Measurements from ENCODE around the gene QPCTL. TPM values are rescaled to one million over a fixed set of nuclear protein-coding genes. Genes with fewer than 3 reads are reported as not detected.
"Not testable (repeated sequence)": the region's sequence is repeated elsewhere in the genome, so short reads cannot be mapped to it uniquely, and the experiment has no call there.

The QPCTL gene
- total RNA-seq, 1 donor from 2014 or later = 11.5 TPM

DNA sequence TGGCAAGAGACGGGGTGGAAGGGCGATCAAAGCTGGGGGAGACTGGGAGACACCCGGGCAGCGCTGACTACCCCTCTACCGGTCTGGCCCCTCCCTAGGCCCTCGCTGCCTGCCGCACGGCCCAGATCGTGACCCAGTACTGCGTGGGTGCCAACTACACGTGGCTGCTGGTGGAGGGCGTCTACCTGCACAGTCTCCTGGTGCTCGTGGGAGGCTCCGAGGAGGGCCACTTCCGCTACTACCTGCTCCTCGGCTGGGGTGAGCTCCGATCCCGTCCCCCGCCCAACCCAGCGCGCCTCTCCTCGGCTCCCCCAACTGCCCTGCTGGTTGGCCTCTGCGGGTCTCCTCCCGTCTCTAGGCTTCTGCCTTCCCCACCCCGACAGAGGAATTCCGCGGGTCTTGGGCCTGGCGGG, 15.6 kb upstream of the QPCTL start:
- no peak for DNase-seq (ENCODE audit: low spot score)

DNA sequence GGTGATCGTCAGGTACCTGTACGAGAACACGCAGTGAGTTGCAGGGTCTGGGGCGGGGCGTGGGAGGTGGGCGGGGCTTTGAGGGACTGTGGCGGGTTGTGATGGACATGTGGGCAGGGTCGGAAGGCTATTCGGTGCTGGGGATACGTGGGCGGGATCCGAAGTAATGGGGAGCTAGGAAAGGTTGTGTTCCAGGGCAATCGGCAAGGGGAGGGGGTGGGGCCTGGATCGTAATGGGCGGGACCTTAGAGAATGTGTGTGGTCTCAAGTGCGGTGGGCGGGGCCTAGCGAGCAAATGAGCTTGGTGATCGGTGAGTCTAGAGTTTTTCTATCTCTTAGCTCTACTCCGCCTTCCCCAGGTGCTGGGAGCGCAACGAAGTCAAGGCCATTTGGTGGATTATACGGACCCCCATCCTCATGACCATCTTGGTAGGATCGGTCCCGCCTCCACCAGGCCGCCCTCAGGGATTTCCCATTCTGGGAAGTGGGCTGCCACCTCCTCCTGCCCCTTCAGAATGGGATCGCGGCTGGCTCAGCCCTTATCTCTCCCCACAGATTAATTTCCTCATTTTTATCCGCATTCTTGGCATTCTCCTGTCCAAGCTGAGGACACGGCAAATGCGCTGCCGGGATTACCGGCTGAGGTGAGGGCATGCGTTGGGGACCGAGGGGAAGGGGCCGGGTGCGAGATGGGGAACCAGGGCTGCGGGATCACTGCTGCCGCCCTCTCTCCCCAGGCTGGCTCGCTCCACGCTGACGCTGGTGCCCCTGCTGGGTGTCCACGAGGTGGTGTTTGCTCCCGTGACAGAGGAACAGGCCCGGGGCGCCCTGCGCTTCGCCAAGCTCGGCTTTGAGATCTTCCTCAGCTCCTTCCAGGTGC, 14.9 kb upstream of the QPCTL start:
- peak; percentile 89 for DNase-seq (ENCODE audit: low spot score)

DNA sequence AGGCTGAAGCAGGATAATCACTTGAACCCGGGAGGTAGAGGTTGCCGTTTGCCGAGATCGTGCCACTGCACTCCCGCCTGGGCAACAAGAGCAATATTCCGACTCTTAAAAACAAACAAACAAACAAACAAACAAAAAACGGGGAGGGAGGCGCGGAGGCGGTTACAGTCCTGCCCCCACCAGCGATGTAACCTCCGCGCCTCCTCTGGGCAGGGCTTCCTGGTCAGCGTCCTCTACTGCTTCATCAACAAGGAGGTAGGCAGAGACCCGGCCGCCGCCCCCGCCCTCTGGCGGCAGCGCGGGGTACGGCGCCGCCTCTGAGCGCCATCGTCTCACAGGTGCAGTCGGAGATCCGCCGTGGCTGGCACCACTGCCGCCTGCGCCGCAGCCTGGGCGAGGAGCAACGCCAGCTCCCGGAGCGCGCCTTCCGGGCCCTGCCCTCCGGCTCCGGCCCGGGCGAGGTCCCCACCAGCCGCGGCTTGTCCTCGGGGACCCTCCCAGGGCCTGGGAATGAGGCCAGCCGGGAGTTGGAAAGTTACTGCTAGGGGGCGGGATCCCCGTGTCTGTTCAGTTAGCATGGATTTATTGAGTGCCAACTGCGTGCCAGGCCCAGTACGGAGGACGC, 11.0 kb upstream of the QPCTL start:
- DNase-seq (ENCODE audit: low spot score) = peak; percentile 90

DNA sequence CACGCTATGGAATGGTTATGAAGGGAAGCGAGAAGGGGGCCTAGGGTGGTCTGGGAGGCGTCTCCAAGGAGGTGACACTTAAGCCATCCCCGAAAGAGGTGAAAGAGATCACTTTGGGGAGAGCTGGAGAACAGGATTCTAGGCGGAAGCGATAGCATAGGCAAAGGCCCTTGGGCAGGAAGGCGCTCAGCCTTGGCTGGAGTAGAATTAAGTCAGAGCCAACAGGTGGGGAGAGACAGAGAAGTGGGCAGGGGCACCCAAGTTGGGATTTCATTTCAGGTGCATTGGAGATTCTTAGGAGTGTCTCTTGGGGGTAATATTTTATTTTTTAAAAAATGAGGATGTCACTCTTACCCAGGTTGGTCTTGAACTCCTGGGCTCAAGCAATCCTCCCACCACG, 10.3 kb upstream of the QPCTL start:
- DNase-seq (ENCODE audit: low spot score) = no peak

DNA sequence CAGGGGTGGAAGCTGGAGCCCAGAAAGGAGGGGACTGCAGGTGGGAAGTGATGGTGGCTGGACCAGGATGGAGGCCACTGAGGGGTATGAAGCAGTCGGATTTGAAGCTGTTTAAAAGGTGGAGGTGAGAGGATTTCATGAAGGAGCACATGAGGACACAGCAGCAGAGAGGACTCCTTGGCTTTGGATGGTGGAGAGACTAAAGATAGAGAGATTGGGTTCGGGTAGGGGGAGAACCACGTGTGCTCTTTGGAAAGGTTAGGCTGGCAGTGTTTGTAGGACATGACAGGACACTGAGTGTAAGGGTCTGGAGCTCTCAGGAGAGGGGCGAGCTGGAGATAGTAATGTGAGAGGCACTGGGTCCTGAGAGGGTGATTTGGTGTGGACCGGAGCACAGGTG, 9.6 kb upstream of the QPCTL start:
- DNase-seq (ENCODE audit: low spot score) = no peak

DNA sequence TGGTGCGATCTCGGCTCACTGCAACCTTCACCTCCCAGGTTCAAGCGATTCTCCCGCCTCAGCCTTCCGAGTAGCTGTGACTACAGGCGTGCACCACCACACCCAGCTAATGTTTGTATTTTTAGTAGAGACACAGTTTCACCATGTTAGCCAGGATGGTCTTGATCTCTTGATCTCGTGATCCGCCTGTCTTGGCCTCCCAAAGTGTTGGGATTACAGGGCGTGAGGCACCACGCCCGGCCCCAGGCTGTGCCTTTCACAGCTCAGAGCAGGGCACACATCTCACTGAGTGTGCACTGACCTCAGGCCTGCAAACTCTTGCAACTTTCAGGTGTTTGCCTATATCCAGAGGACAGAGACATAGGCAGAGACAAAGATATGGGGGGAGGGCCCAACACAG, 7.4 kb upstream of the QPCTL start:
- DNase-seq (ENCODE audit: low spot score) = not testable (repeated sequence)

DNA sequence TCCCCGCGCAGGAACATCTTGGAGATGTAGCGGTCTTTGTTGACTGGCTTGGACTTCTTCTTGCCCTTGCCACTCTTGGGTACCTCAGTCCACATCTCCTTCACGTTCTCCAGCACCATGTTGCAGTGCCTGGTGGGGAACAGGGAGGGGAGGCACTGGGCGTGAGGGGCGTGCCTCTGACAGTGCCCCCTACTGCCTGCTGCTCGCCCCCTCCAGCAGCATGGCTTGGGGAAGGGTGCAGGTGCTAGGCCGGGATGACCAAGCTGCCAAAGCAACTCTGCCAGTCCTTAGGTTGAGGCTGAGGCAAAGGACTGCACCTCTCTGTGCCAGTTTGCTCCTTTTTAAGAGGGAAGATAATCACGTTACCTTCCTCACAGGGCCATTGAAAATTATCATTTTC, 4.9 kb upstream of the QPCTL start:
- DNase-seq (ENCODE audit: low spot score) = no peak

DNA sequence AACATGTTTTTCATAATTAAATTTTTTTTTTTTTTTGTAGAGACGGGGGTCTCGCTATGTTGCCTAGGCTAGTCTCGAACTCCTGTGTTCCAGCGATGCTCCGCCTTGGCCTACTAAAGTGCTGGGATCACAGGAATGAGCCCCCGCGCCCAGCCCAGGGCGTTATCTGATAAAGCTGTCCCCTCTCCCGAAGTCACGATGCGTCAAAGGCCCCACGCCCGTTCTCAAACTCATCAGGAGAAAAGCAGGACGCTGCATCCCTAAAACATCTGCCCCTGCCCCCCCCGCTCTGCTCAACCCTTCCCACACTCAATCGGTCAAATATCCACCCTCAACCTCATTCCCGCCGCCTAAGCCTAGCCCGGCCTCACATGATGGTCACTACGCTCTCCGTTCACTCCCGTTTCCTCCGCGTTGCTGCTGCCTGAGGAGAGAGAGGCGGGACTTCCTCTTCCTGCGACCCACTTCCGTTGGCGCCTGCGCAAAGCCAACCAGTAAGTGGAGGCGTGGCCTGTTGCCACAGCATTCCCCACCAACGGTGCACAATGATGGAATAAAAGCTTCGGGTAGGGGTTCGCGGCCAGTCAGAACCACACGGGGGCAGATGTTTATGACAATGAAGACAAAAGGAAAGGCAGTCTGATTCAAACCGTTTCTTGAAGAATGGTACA, 815 bp upstream of the QPCTL start, which contains the start of gene SNRPD2:
SNRPD2 (minus strand) TSS at position 438 of the 671 bp plus-strand sequence; CDS start at position 373, 65 bp downstream.
- peak; percentile 95 for DNase-seq (ENCODE audit: low spot score)

DNA sequence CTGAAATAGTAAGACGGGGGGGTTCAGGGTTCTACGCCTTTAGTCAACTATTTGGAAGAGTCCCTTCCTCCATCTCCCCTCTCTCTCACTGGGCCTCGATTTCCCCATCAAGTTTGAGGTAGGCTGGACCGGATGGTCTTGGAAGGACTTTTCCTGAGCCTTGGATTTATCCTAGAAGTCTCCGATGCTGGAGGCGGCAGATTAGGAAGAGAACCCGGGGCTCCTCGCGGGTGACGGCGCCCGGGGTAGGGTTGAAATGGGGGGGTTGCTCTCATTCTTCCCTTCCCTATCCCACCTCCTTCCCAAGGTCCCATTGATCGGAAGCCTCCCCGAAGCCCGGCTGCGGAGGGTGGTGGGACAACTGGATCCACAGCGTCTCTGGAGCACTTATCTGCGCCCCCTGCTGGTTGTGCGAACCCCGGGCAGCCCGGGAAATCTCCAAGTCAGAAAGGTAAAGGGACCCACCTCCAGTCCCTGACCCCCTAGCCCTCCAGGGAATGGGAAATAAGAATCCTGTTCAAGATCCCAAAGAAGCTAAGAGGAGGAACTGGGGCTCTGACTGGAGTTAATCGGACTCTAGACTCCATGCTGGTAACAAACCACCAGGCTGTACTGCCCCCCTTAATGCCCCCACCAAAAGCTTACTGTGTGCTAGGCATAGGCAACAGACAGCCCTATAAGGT, 781 bp downstream of the QPCTL start:
- peak; percentile 82 for DNase-seq (ENCODE audit: low spot score)

DNA sequence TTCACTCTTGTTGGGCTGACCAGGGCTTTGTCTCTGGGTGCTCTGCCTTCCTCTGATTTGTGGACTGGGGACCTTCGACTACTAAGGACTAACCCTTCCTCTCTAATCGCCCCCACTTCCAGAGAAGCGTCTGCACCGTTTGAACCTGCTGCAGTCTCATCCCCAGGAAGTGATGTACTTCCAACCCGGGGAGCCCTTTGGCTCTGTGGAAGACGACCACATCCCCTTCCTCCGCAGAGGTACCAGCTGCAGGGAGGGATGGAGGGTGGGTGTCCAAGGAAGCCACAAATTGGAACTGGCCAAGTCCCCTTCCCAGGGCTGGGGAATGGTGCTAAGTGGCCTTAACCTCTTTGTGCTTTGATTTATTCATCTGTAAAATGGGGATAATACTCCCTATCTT, 9.2 kb downstream of the QPCTL start:
- no peak for DNase-seq (ENCODE audit: low spot score)

DNA sequence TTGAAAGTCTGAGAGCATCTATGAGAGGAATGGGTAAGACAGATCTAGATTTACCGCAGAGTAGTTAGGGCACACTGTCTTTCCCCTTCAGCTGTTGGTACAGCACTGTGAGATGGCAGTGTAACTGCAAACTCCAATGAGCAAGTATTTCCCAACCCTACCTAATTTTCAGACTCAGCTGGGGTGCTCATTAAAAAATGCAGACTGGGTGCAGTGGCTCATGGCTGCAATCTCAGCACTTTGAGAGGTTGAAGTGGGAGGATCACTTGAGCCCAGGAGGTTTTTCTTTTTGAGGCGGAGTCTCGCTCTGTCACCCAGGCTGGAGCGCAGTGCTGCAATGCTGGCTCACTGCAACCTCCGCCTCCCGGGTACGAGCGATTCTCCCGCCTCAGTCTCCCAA, 12.6 kb downstream of the QPCTL start:
- no peak for DNase-seq (ENCODE audit: low spot score)

DNA sequence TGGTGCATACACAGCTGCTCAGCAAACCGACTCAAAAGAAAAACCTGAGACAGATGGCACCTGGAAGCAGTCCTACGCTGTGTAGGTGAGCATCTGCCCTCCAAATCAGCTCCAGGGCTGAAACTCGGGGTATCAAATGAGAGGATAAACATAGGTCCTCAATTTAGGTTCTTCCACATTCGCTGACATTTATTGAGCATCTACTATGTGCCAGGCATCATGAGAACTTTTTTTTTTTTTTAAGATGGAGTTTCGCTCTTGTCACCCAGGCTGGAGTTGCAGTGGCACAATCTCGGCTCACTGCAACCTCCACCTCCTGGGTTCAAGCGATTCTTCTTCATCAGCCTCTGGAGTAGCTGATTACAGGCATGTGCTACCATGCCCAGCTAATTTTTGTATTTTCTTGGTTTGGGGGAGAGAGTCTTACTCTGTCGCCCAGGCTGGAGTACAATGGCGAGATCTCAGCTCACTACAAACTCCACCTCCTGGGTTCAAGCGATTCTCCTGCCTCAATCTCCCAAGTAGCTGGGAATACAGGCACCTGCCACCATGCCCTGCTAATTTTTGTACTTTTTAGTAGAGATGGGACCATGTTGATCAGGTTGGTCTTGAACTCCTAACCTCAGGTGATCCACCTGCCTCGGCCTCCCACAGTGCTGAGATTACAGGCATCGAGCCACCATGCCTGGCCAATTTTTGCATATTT, 13.4 kb downstream of the QPCTL start:
- DNase-seq (ENCODE audit: low spot score) = no peak

DNA sequence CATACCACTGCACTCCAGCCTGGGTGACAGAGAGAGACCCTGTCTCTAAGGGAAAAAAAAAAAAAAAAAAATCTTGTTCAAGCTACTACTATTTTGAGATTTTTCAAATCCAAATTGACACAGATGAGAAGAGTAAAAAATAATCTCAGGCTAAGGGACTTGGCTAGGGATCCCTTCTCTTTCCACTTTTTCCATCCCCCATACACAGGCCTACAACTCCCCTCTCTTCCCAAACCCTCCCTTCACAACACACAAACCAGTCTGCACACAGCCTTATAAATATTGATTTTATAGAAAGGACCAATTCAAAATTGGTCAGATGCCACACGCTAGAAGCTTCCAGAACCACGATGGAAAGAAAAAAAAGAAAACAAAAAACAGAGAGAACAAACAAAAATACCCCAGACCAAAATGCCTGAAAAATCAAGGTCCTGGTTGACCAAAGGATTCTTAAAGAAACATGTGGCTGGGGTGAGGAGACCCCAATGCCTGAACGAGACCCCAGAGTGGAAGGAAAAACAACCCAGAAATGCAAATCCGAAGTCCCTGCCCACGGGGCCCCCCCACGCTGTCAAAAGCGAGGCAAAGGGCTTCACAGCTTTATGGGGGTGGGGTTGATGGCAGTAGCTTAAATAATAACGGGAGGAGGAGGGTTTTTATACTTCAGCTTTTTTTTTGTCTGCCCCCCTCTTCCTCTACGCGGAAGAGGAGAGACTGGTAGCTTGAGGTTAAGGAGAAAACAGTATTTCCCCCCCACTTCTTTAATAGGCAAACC, 18.1 kb downstream of the QPCTL start:
- no peak for DNase-seq (ENCODE audit: low spot score)

DNA sequence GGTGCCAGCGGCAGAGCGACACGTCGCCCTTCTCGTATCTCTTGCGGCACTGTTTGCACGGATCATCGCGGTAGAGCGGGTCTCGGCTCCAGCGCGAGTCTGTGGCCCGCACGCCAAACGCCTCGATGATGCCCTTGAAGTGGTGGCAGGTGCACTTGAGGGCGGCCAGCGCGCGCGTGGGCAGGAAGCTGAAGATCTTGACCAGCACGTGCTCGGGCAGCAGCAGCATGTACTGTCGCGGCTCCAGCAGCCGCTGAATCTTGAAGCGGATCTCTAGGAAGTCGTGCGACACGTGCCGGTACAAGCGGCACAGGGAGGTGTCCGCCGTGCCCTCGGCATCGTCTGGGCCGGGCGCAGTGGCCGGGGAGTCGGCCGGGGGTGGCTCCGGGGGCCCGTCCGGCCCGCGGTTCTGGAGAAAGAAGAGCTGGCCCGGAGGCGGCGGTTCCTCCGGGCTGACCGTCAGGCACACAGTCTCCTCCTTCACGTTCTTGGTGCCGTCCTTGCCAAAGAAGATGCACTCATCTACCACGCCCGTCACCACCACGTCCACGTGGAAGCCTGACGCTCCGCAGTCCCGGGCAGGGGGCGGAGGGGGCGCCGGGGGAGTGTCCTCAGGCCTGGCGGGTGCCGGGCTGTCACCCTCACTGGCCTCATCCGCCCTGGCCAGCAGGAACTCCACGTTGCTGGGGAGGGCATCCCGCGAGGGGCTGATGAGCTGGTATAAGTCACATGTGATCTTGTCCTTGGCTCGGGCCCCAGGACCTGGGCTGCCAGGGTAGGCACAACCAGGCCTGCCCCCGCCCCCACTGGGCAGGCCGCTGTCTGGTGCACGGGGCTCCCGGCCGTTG, 19.6 kb downstream of the QPCTL start:
- no peak for DNase-seq (ENCODE audit: low spot score)

DNA sequence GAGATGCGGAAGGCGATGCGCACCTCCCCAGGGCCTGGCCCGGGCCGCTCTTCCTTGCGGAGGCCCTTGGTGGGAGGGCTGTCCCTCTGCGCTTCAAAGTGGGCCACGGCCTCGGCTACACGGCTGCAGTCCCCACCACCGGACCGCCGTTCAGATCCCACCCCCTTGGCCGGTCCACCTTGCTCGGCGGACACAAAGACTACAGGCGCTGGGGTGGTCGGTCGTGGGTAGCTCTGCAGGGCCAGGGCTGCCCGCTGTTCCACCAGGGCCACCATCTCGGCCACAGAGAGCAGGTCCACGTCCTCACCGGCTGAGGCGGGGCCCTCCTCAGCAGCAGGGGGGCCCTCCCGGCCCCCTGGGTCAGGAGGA, 20.2 kb downstream of the QPCTL start:
- DNase-seq (ENCODE audit: low spot score) = no peak

DNA sequence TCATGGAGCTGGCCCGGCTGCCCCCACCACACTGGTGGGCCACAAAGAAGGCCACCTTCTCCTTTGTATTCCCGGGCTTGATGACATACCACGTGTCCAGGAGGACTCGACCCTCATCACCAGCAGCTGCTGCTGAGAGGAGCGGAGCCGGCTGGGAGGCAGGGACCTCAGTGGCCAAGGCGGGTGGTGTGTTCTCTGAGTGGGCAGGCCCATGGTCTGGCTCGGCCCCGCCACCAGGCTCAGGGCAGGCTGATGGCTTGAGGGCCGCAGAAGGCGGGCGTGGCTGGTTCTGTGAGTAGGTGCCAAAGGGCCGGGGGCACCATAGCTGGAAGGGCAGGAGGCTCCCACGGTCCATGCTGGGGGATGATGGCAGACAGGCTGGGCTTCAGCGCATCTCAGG, 20.7 kb downstream of the QPCTL start:
- DNase-seq (ENCODE audit: low spot score) = no peak

DNA sequence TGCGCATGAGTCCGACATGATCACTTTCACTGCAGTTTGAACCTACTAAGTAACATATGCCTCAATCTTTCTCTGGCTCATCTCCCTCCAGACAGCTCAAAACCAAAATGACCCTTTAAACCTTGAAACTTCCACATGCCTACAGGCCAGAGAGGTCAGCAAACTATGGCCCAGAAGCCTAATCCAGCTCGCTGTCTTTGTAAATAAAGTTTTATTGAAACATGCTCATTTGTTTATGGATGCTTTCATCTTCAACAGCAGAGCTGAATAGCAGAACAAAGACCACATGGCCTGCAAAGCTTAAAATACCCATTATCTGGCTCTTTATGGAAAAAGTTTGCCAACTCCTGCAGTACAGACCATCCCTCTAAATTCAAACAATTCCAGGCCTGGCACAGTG, 22.7 kb downstream of the QPCTL start:
- no peak for DNase-seq (ENCODE audit: low spot score)

DNA sequence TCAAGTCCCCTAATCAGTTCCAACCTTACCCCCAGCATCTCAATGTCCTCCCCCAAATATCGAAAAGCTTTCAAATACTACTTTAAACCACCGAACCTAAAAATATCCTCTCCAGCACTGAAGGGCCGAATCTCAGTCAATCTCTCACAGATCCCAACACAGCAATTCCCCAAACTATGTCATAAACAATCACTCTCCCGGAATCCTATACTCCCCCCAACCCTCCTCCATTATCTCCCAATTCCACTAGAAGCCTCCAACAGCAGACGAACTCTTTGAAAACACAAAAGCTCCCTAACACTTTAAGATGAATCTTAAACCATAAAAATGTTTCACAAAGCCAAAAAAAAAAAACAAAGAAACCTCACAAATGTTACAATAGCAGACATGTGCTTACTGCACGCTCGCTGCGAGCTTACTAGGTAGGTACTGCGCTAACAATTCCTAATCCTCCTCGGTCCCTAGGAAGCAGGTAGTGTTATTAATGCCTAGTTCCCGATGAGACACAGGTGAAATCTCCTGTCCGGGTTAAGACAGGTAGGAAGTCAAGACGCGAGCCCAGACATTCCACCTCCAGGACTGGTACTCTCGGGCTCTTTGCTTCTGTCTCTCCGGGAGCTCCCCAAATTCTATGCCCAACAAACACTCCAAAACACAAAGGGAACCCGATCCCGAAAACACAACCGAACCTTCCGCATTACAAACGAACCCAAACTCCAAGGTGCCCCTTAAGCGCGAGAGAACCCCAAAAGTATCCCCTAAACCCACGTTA, 24.1 kb downstream of the QPCTL start:
- DNase-seq (ENCODE audit: low spot score) = peak; percentile 54

Measured in ureter (tissue), 1 donor.